GM23248 (cell line): Measurements from ENCODE around the gene RRBP1. TPM values are rescaled to one million over a fixed set of nuclear protein-coding genes. Genes with fewer than 3 reads are reported as not detected.

Source experiments
- DNase-seq: peaks from one replicate; pipeline ENCODE4 v3.0.0-alpha.2; 2015
- H2AFZ ChIP-seq: fragments of 200-600 bp; sonication (generic); 2 replicates; pipeline ENCODE4 v1.6.1; 2016; ENCODE audit warnings: antibody characterized with exemption
- H3F3A ChIP-seq: fragments of 200-600 bp; sonication (generic); 2 replicates; pipeline ENCODE4 v1.6.1; 2016; ENCODE audit warnings: mild to moderate bottlenecking, antibody characterized with exemption, mixed run types; ENCODE audit not compliant: insufficient read depth
- H3K27ac ChIP-seq: fragments of 200-600 bp; sonication (generic); 2 replicates; pipeline ENCODE4 v1.5.1; 2016; ENCODE audit warnings: mild to moderate bottlenecking
- H3K27me3 ChIP-seq: fragments of 200-600 bp; sonication (generic); replicated peaks from 2 replicates; pipeline ENCODE4 v1.6.1; 2016; ENCODE audit warnings: mild to moderate bottlenecking; ENCODE audit not compliant: insufficient read depth
- H3K36me3 ChIP-seq: fragments of 200-600 bp; sonication (generic); 2 replicates; pipeline ENCODE4 v1.6.1; 2016; ENCODE audit warnings: low read depth, mild to moderate bottlenecking
- H3K4me1 ChIP-seq: fragments of 200-600 bp; sonication (generic); 2 replicates; pipeline ENCODE4 v1.6.1; 2016; ENCODE audit warnings: mild to moderate bottlenecking; ENCODE audit not compliant: insufficient read depth
- H3K4me2 ChIP-seq: fragments of 200-600 bp; sonication (generic); one replicate; pipeline ENCODE4 v1.6.1; 2016; ENCODE audit warnings: mild to moderate bottlenecking; ENCODE audit not compliant: unreplicated experiment
- H3K4me3 ChIP-seq: fragments of 200-600 bp; sonication (generic); 2 replicates; pipeline ENCODE4 v1.5.1; 2016; ENCODE audit warnings: mild to moderate bottlenecking
- H3K79me2 ChIP-seq: fragments of 200-600 bp; sonication (generic); 2 replicates; pipeline ENCODE4 v1.6.1; 2016; ENCODE audit warnings: mild to moderate bottlenecking; ENCODE audit not compliant: insufficient read depth
- H3K9ac ChIP-seq: fragments of 200-600 bp; sonication (generic); 2 replicates; pipeline ENCODE4 v1.6.1; 2016; ENCODE audit warnings: mild to moderate bottlenecking
- H3K9me2 ChIP-seq: fragments of 200-600 bp; sonication (generic); 2 replicates; pipeline ENCODE4 v1.6.1; 2016; ENCODE audit warnings: mixed run types, mild to moderate bottlenecking, moderate library complexity; ENCODE audit not compliant: insufficient read depth
- H3K9me3 ChIP-seq: fragments of 200-600 bp; sonication (generic); one replicate; pipeline ENCODE4 v1.6.1; 2017; ENCODE audit warnings: low read depth
- H4K20me1 ChIP-seq: fragments of 200-600 bp; sonication (generic); 2 replicates; pipeline ENCODE4 v1.6.0; 2016; ENCODE audit not compliant: insufficient read depth
- EZH2 ChIP-seq: fragments of 200-600 bp; sonication (generic); IDR thresholded peaks from 2 replicates; pipeline ENCODE4 v1.6.1; 2018; ENCODE audit warnings: antibody characterized with exemption, mild to moderate bottlenecking; ENCODE audit not compliant: insufficient read depth, poor library complexity, severe bottlenecking
- EZH2phosphoT487 ChIP-seq: fragments of 200-600 bp; sonication (generic); IDR thresholded peaks from 2 replicates; pipeline ENCODE4 v1.6.1; 2018; ENCODE audit warnings: antibody characterized with exemption, moderate library complexity, mild to moderate bottlenecking, low read depth; ENCODE audit not compliant: insufficient read depth
- WGBS, 2 experiments: methylation state at CpG; one replicate each; pipeline ENCODE4 v1.1.6; 2015 to 2017; ENCODE audit warnings: low lambda C conversion rate in 2 of 2, low coverage in 1 of 2; ENCODE audit errors: missing lambda C conversion rate in 2 of 2; 5-methylcytosine and 5-hydroxymethylcytosine counted together
- in situ Hi-C: fragments of 300-500 bp; cut with MboI; formaldehyde crosslinking; loops from 2 replicates; pipeline ENCODE4 v1.15.0; 2020
- polyA plus RNA-seq: library from polyadenylated mRNA; unstranded; fragments of >200 nt; fragmentation: Nextera tagmentation; extraction: Ambion mirVana; gene quantifications from 2 replicates; pipeline ENCODE4 v1.2.1, GENCODE V29; 2016
- total RNA-seq: library from RNA; depleted of rRNA; stranded (reverse); fragments of >200 nt; shearing (Covaris generic); gene quantifications from 2 replicates; pipeline ENCODE4 v1.2.3, GENCODE V29; 2014

The RRBP1 gene
- total and polyA plus RNA-seq, 2 experiments from 2014 or later: 127 to 182 TPM

- no peak overlapping the region for H3K9ac ChIP-seq
- peaks cover 41% of the 10 kb centered on the region for H4K20me1 ChIP-seq
- in situ Hi-C loops: no loop called here
- TF ChIP-seq EZH2 (no peak), EZH2phosphoT487 (no peak)
- H3K9me2 ChIP-seq: no peaks in the 10 kb centered on the region
- peaks cover 33% of the 10 kb centered on the region for H3K4me1 ChIP-seq
- no peak overlapping the region for H3K4me2 ChIP-seq
- H3K79me2 ChIP-seq: peaks cover 100% of the 10 kb centered on the region
- 80 to 85% methylated on average over 8 of the region's 8 CpGs for WGBS, 2 experiments
- DNase-seq: no peak
- H3K36me3 ChIP-seq: no peaks in the 10 kb centered on the region
- no peaks in the 10 kb centered on the region for H3K9me3 ChIP-seq
- no peak overlapping the region for H2AFZ ChIP-seq
- H3K27ac ChIP-seq: no peak overlapping the region
- no peaks in the 10 kb centered on the region for H3K27me3 ChIP-seq
- H3K4me3 ChIP-seq: no peak overlapping the region
- peaks cover 13% of the 10 kb centered on the region; the same call in 1 of the 2 replicates for H3F3A ChIP-seq
Observed at GRCh38 chr20:17576215-17576614, 105.8 kb downstream of the RRBP1 start.

GRCh38 chr20:17573463-17573862 lies 108.6 kb downstream of the RRBP1 start:
- in situ Hi-C loops: no loop called here
- H3K9ac ChIP-seq: no peak overlapping the region

GRCh38 chr20:17572034-17572638 lies 109.9 kb downstream of the RRBP1 start:
- H3F3A ChIP-seq: peaks cover 20% of the 10 kb centered on the region; the same call in 1 of the 2 replicates
- no peaks in the 10 kb centered on the region for H3K36me3 ChIP-seq
- H2AFZ ChIP-seq: no peak overlapping the region
- no peaks in the 10 kb centered on the region for H3K9me2 ChIP-seq
- H3K9me3 ChIP-seq: no peaks in the 10 kb centered on the region
- H3K9ac ChIP-seq: peak overlapping the region; percentile 98
- peak overlapping the region; percentile 95 for H3K4me3 ChIP-seq
- H3K27ac ChIP-seq: no peak overlapping the region; the same call in 1 of the 2 replicates
- H3K79me2 ChIP-seq: peaks cover 71% of the 10 kb centered on the region
- no peak for DNase-seq
- peaks cover 23% of the 10 kb centered on the region for H3K4me1 ChIP-seq
- peak overlapping the region; percentile 98 for H3K4me2 ChIP-seq
- H3K27me3 ChIP-seq: no peaks in the 10 kb centered on the region
- 35 to 37% methylated on average over 7 of the region's 7 CpGs for WGBS, 2 experiments
- peaks cover 21% of the 10 kb centered on the region; the same call in 1 of the 2 replicates for H4K20me1 ChIP-seq
- in situ Hi-C loops: no loop called here
- TF ChIP-seq EZH2 (no peak), EZH2phosphoT487 (no peak)

More at GRCh38 chr20:17573463-17573862, 108.6 kb downstream of the RRBP1 start:
- Histone ChIP-seq H2AFZ (no peak overlapping the region), H3K36me3 (no peaks in the 10 kb centered on the region), H3K4me3 (peak overlapping the region; percentile 95; the same call in 1 of the 2 replicates), H3K4me2 (no peak overlapping the region), H3F3A (peaks cover 20% of the 10 kb centered on the region; the same call in 1 of the 2 replicates), H3K27me3 (no peaks in the 10 kb centered on the region), H3K9me3 (no peaks in the 10 kb centered on the region), H3K27ac (no peak overlapping the region), H4K20me1 (peaks cover 27% of the 10 kb centered on the region), H3K9me2 (no peaks in the 10 kb centered on the region), H3K4me1 (peaks cover 23% of the 10 kb centered on the region), H3K79me2 (peaks cover 85% of the 10 kb centered on the region)
- TF ChIP-seq EZH2phosphoT487: no peak
- TF ChIP-seq EZH2: no peak
- WGBS, 2 experiments: 76% methylated on average over 3 of the region's 3 CpGs
- no peak for DNase-seq

GRCh38 chr20:17571153-17571527 lies 110.9 kb downstream of the RRBP1 start:
- H3F3A ChIP-seq: peaks cover 20% of the 10 kb centered on the region; the same call in 1 of the 2 replicates
- no peaks in the 10 kb centered on the region for H3K9me2 ChIP-seq
- no peak for TF ChIP-seq EZH2
- TF ChIP-seq EZH2phosphoT487: no peak
- no peaks in the 10 kb centered on the region for H3K27me3 ChIP-seq
- H2AFZ ChIP-seq: no peak overlapping the region
- in situ Hi-C loops: no loop called here
- peaks cover 23% of the 10 kb centered on the region for H3K4me1 ChIP-seq
- peak; percentile 40 for DNase-seq
- H4K20me1 ChIP-seq: peaks cover 21% of the 10 kb centered on the region; the same call in 1 of the 2 replicates
- 1 to 2% methylated on average over 6 of the region's 6 CpGs for WGBS, 2 experiments
- no peaks in the 10 kb centered on the region for H3K36me3 ChIP-seq
- no peaks in the 10 kb centered on the region for H3K9me3 ChIP-seq
- peaks cover 61% of the 10 kb centered on the region for H3K79me2 ChIP-seq
- H3K27ac ChIP-seq: peak overlapping the region; percentile 93
- H3K4me3 ChIP-seq: peak overlapping the region; percentile 95
- H3K4me2 ChIP-seq: peak overlapping the region; percentile 98
- H3K9ac ChIP-seq: peak overlapping the region; percentile 98
